Fibroblast of the conjunctiva (primary cell): ENCODE data around the gene SLC16A4.

Experiments
- DNase-seq: peaks from one replicate; pipeline ENCODE4 v3.0.0-alpha.2; 2010; ENCODE audit warnings: low read depth

The SLC16A4 gene

DNA sequence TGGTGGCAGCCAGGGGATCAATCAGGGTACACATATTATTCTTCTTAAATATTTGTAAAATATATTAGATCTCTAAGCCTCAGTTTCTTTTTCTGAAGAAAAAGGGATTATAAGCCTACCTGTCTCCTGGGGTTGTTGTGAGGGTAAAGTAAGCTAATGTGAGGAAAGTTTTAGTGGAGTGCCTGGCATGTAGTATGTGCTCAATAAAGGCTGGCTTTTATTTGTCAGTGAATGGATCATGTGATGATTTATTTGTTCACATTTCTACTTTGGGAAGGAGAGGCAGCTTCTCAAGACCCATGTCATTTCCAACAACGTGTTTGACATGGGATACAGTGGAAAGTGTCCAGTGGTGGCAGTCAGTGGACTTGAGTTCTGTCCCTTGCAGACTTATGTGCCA, 64.0 kb downstream of the SLC16A4 start:
- no peak for DNase-seq

DNA sequence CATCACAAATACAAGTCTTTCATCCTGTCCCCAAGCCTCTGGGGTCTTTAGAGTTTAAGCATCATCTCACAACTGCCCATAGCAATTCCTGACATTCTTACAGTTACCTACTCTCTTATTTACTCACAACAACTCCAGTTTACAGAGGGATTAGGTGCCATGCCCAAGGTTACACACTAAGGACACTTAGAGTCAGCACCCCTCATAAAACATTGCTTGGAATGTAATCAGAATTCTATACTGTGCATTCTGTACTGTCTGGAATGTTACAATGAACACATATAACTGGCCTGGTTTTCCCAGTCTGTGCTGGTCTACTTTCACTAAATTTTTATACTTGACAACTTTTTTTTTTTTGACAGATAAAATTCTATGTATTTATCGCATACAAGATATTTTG, 66.2 kb downstream of the SLC16A4 start:
- DNase-seq = no peak

DNA sequence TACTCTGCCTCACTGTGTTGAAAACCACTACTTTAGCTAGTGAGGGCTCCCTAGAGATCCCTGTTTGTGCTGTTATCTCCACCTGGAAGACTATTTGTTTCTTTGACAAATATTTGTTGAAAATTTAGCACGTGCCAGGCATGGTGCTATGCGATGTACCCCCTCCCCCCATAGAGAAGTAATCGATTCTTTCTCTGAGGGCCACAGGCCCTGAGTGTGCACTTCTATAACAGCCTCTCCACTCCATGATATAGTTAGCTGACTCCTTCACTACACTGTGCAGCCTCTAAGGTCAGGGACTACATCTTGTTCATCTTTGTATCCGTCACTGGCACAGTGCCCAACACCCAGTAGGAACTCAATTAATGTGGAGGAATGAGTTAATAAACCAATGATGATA, 69.0 kb downstream of the SLC16A4 start:
- DNase-seq = no peak

DNA sequence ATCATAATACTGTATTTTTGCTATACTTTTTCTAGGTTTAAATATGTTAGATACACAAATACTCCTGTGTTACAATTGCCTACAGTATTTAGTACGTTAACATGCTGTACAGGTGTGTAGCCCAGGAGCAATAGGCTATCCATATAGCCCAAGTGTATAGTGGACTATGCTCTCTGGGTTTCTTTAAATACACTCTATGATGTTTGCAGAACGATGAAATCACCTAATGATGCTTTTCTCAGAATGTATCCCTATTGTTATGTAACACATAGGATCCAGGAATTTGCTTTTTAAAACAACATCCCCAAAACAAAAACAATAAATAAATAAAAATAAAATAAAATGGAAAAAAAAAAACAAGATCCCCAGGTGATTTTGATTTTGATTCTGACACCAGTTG, 69.8 kb downstream of the SLC16A4 start:
- no peak for DNase-seq

DNA sequence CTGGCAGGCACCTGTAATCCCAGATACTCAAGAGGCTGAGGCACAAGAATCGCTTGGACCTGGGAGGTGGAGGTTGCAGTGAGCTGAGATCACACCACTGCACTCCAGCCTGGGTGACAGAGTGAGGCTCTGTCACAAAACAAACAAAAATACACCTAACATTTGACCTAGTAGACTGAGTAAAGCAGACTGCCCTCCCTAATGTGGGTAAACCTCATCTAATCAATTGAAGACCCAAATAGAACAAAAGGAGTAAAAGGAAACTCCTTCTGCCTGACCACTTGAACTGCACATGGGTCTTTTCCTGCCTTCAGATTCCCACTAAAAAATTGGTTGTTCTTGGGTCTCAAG, 70.7 kb downstream of the SLC16A4 start:
- no peak for DNase-seq

DNA sequence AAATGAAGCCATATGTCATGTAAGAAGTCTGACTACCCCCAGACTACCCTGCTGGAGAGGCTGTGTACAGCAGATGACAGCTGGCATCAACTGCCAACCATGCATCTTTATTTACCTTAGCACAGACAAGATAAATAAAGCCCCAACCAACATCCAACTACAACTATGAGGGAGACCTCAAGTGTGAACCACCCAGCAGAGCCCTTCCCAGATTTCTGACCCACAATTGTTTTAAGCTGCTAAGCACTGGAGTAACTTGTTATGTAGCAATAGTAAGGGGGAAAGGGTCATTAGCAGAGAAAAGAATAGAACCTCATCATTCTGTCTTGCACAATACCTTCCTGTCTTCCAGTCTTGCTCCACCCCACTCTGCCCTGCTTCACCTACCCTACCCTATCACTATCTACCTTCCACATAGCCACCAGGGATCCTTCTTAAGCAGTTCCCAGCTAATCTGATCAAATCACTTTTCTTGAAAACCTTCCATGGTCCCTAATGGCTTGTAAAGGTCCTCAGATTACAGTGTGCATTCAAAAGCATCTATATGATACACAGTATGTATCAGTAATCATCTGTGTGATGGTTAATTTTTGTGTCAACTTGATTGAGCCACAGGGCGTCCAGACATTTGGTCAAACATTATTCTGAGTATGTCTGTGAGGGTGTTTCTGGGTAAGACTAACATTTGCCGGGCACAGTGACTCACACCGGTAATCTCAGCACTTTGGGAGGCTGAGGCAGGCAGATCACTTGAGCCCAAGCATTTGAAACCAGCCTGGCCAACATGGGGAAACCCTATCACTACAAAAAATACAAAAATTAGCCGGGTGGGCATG, 71.3 kb downstream of the SLC16A4 start:
- no peak for DNase-seq

DNA sequence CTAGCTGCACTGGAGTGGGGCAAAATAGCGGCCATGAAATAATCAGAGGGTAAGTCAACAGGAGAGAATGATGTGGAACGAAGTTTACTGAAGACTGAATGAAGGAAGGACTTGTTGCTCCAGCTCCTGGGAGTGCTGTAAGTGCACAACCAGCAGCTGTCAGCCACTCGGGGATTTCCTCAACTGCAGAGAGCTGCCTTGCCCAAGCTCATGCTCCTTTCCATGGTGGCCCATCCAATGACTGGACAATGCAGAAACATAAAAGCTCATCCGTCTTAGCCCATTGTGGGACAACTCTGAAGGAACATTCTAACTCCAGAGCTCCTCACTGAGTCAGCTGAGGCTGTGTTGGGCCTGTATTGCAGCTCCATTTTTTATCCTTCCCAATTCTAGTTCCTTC, 72.8 kb downstream of the SLC16A4 start:
- DNase-seq = no peak

DNA sequence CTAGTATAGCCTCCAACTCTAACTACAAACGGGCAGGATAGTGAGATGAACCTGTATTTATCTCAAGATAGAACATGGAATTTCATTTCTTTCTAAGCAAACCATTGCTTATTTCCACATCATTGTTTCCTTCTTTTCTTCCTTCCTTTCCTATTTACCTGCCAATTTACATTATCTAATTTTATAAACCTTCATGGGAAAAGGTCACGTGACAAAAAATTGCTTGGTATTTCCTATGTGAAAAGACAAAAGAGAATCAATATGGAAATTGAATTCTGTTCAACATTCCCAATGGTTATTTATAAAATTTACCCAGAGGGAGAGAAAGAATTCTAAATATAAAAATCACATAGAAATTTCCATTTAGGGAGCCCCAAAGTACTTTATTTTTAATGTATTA, 74.1 kb downstream of the SLC16A4 start:
- no peak for DNase-seq
